ENCODE data around the gene SCMH1.

DNA sequence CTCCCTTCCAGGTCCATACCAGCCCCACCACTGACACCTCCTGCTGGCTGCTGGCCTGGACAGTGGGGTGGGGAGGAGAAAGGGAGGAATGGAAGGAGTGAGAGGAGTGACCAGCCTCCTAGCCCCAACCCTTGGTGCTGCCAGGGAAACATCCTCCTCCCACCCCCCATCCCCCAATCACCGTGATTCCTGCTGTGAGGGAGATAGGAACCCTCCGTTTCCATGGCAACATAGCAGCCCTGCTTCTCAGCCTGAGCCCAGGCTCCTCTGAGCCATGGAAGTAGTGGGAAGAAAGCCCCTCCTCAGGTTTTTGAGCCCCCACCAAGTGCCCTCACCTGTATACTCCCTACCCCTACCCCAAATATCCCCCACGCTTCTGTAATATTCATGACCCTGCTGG lies 44.4 kb upstream of the SCMH1 start:
- TF ChIP-seq CTCF (IDR thresholded peaks at IDR 0.05; ENCODE audit: poor library complexity, severe bottlenecking) (no peak), EZH2 (IDR thresholded peaks at IDR 0.05; ENCODE audit: borderline replicate concordance, insufficient read depth, low read length, poor library complexity, severe bottlenecking) (no peak)

All from neural cell (in vitro differentiated cells).